Measurements from ENCODE around the gene KCTD19.

Gene KCTD19

DNA sequence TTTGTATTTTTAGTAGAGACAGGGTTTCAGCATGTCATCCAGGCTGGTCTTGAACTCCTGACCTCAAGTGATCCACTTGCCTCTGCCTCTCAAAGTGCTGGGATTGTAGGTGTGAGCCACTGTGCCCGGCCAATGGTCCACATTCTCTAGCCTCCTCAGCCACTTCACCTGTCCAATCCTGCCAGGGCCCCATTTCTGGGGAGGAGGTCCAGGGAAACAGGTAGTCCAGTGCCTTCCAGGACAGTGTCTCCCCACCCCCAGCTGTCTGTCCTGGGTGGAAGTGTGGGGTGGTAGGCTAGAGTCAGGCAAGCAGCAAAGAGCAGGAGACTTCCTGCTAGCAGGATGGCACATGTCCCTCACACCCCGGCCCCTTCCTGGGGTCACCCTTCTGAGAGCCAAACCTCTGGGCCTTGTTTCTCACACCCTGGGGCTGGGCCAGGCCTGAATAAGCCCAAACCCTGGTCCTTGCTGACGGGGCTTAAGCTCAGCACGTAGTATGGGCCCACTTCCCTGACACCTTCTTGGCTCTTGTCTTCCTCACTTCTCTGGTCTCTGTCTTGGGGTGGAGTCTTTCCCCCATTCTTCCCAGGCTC lies 84.3 kb downstream of the KCTD19 start:
- DNase-seq (ENCODE audit: low read depth), result no peak

DNA sequence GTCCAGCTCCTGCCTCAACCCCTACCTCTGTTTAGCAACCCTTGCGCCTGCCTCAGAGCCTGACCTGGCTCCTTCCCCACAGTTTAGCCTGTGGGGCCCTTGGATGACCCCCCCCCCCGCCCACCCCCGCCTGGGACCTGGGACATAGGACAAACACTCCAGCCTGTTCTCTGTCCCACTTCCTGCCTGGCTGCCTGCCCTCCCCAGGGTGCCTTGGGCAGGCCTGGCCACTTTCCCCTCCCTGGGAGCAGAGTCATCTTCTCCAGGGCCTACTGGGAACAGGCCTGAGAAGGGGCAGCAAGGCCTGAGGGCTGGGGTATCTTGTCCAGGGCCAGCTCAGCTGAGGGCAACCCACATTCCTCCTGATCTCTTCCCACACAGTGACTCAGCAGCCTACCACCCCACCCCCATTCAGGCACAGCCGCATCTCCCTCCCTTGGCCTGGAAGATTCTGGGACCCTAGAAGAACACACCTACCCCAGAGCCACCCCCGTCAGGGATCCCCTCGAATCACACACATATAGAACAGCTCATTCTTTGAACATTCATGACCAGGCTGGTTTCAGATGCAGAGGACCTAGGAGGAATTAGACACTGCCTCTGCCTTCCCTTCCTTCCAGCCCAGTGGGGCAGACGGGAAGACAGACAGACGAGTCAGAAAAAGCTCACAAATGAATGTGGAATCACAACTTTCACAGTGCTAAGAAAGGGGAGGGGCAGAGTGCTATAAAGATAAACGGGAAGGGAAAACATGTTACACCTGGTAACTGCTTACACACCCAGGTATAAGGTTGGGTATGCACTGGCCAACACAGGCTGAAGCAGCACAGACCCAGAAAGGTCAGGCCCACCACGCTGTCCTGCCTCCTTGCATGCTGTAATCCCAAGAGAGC lies 85.3 kb downstream of the KCTD19 start:
- no peak for DNase-seq (ENCODE audit: low read depth)

- no peak for DNase-seq (ENCODE audit: low read depth)
These were observed 86.0 kb downstream of the KCTD19 start for GRCh38 chr16:67240506-67240905.

Measured in activated T-helper 9 cell treated with anti-CD3 and anti-CD28 coated beads, Interleukin-2, amount 50 U/mL, for 16 hours (primary cell).